A549 (cell line): ENCODE data around the gene ARVCF.

Source experiments
- BHLHE40 ChIP-seq: IDR thresholded peaks from 2 replicates; pipeline ENCODE4 v1.6.1; 2012; ENCODE audit warnings: low read depth, low read length, inconsistent platforms
- CHD2 ChIP-seq: fragments of 150-350 bp; IDR thresholded peaks from 2 replicates; pipeline ENCODE4 v1.6.1; 2014; ENCODE audit warnings: low read length; ENCODE audit not compliant: partially characterized antibody
- CHD4 ChIP-seq: fragments of 200-600 bp; sonication (generic); IDR thresholded peaks from 2 replicates; pipeline ENCODE4 v1.6.1; 2016; ENCODE audit warnings: antibody characterized with exemption, mild to moderate bottlenecking, borderline replicate concordance
- POLR2A ChIP-seq: IDR thresholded peaks from 2 replicates; pipeline ENCODE4 v1.6.1; 2012; ENCODE audit warnings: mild to moderate bottlenecking, low read length
- RAD21 ChIP-seq, 2 experiments: fragments of >200 bp in 1 of 2; sonication (Bioruptor Twin) in 1 of 2; formaldehyde crosslinking in 1 of 2; IDR thresholded peaks in 1 of 2; conservative IDR thresholded peaks in 1 of 2; 2 replicates in 1 of 2; 3 replicates in 1 of 2; pipeline ENCODE4 v1.6.1; 2012 to 2018; ENCODE audit warnings: inconsistent platforms in 1 of 2
- RCOR1 ChIP-seq: fragments of 150-350 bp; IDR thresholded peaks from 2 replicates; pipeline ENCODE4 v1.6.1; 2014; ENCODE audit warnings: antibody characterized with exemption, low read length, low read depth
- RFX5 ChIP-seq: fragments of 450-650 bp; IDR thresholded peaks from 2 replicates; pipeline ENCODE4 v1.7.1; 2014; ENCODE audit warnings: antibody characterized with exemption, mild to moderate bottlenecking, moderate library complexity
- TF ChIP-seq, protein P1 (sequence below): fragments of 450-650 bp; IDR thresholded peaks from 2 replicates; pipeline ENCODE4 v1.6.1; 2014; ENCODE audit warnings: antibody characterized with exemption
- TF ChIP-seq, protein P2 (sequence below): fragments of >200 bp; sonication (Bioruptor Twin); formaldehyde crosslinking; IDR thresholded peaks from 3 replicates; pipeline ENCODE4 v1.5.1; 2016
- TF ChIP-seq, protein P3 (sequence below): IDR thresholded peaks from 2 replicates; pipeline ENCODE4 v1.6.1; 2012
- TF ChIP-seq, protein P4 (sequence below): fragments of 200-600 bp; sonication (generic); IDR thresholded peaks from 2 replicates; pipeline ENCODE4 v1.6.1; 2016; ENCODE audit warnings: antibody characterized with exemption, mild to moderate bottlenecking, moderate library complexity

DNA sequence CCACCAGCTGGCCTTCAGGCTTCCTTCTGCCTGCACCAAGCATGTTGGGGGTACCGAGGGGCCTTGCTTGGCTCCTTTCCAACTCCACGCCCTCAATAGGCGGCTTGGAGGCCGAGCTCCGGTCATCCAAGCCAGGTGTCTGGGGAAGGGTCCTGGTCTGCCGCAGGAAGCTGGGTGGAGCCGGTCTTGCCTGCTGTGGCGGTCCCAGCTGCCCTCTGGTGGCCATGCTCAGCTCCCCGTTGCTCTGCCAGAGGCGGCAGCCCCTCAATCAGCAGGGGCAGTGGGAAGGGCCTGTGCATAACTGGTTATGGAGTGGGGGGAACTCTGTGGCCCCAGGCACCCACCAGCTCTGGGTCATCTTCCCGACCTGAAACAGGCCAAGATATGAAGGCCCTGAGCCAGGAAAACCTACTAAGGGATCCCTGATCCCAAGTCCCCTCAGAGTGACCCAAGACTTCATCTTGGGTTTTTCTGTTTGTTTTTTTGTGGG, 3.2 kb downstream of the ARVCF start:
- TF ChIP-seq, protein P1, sequence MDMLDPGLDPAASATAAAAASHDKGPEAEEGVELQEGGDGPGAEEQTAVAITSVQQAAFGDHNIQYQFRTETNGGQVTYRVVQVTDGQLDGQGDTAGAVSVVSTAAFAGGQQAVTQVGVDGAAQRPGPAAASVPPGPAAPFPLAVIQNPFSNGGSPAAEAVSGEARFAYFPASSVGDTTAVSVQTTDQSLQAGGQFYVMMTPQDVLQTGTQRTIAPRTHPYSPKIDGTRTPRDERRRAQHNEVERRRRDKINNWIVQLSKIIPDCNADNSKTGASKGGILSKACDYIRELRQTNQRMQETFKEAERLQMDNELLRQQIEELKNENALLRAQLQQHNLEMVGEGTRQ, result no peak
- TF ChIP-seq, protein P2, sequence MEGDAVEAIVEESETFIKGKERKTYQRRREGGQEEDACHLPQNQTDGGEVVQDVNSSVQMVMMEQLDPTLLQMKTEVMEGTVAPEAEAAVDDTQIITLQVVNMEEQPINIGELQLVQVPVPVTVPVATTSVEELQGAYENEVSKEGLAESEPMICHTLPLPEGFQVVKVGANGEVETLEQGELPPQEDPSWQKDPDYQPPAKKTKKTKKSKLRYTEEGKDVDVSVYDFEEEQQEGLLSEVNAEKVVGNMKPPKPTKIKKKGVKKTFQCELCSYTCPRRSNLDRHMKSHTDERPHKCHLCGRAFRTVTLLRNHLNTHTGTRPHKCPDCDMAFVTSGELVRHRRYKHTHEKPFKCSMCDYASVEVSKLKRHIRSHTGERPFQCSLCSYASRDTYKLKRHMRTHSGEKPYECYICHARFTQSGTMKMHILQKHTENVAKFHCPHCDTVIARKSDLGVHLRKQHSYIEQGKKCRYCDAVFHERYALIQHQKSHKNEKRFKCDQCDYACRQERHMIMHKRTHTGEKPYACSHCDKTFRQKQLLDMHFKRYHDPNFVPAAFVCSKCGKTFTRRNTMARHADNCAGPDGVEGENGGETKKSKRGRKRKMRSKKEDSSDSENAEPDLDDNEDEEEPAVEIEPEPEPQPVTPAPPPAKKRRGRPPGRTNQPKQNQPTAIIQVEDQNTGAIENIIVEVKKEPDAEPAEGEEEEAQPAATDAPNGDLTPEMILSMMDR, result peak; percentile 37; the same call in 2 of the 3 replicates
- no peak for TF ChIP-seq BHLHE40
- TF ChIP-seq, protein P3, sequence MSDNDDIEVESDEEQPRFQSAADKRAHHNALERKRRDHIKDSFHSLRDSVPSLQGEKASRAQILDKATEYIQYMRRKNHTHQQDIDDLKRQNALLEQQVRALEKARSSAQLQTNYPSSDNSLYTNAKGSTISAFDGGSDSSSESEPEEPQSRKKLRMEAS, result no peak
- TF ChIP-seq RFX5, result no peak
- TF ChIP-seq CHD4, result no peak
- TF ChIP-seq RCOR1, result no peak
- TF ChIP-seq CHD2, result no peak
- TF ChIP-seq, protein P4, sequence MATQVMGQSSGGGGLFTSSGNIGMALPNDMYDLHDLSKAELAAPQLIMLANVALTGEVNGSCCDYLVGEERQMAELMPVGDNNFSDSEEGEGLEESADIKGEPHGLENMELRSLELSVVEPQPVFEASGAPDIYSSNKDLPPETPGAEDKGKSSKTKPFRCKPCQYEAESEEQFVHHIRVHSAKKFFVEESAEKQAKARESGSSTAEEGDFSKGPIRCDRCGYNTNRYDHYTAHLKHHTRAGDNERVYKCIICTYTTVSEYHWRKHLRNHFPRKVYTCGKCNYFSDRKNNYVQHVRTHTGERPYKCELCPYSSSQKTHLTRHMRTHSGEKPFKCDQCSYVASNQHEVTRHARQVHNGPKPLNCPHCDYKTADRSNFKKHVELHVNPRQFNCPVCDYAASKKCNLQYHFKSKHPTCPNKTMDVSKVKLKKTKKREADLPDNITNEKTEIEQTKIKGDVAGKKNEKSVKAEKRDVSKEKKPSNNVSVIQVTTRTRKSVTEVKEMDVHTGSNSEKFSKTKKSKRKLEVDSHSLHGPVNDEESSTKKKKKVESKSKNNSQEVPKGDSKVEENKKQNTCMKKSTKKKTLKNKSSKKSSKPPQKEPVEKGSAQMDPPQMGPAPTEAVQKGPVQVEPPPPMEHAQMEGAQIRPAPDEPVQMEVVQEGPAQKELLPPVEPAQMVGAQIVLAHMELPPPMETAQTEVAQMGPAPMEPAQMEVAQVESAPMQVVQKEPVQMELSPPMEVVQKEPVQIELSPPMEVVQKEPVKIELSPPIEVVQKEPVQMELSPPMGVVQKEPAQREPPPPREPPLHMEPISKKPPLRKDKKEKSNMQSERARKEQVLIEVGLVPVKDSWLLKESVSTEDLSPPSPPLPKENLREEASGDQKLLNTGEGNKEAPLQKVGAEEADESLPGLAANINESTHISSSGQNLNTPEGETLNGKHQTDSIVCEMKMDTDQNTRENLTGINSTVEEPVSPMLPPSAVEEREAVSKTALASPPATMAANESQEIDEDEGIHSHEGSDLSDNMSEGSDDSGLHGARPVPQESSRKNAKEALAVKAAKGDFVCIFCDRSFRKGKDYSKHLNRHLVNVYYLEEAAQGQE, result no peak
- peak; percentile 31 to 53; a peak in 2 of 5 replicates for TF ChIP-seq RAD21 (conservative IDR thresholded peaks at IDR 0.05 in 1 of 2, IDR thresholded peaks at IDR 0.05 in 1 of 2)
- TF ChIP-seq POLR2A, result no peak
